SKM-1 (cell line): ENCODE data around the gene CYTH1.

Experiments
- DNase-seq: peaks from one replicate; lab custom pipeline; 2025; ENCODE audit not compliant: unreplicated experiment; lab: John Stamatoyannopoulos, UW

Gene CYTH1

DNA sequence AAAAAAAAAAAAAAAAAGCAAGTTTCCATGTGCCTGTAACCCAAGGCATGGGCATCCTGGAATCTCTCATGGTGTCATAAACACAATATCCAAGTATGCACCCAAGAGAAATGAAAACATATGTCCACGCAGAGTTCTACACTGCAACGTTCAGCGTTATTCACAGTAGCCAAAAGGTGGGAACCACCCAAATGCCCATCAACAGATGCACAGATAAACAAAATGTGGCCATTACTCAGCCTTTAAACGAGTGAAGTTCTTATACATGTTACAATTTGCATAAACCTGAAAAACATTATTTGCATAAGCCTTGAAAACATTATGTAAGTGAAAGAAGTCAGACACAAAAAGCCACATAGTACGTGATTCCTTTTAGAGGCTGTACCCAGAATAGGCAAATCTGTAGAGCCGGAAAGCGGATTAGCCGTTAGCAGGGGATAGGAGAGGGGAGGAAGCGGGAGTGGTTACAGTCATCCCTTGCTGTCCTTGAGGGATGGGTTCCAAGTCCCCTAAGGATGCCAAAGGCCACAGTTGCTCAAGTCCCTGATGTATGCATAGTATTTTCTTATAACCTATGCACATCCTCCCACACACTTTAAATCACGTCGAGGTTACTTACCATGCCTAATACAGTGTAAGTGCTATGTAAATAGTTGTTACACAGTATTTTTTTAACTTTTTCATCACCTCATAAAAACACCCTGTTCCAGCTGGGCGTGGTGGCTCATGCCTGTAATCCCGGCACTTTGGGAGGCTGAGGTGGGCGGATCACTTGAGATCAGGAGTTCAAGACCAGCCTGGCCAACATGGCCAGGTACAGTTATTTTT, 157.5 kb downstream of the CYTH1 start:
- no peak for DNase-seq
